Loucy (cell line): Measurements from ENCODE around the gene PITPNB.

Source experiments
- H2AFZ ChIP-seq: fragments of 200-600 bp; sonication (generic); 2 replicates; pipeline ENCODE4 v1.6.0; 2016; ENCODE audit warnings: antibody characterized with exemption, mild to moderate bottlenecking, low read length, moderate library complexity
- H3F3A ChIP-seq: fragments of 200-600 bp; 2 replicates; pipeline ENCODE4 v1.6.0; 2016; ENCODE audit warnings: antibody characterized with exemption, low read depth, mild to moderate bottlenecking
- H3K27me3 ChIP-seq: fragments of 200-600 bp; sonication (generic); 2 replicates; pipeline ENCODE4 v1.6.1; 2014; ENCODE audit warnings: low read length, mild to moderate bottlenecking; ENCODE audit not compliant: insufficient read depth, poor library complexity, severe bottlenecking
- H3K36me3 ChIP-seq: fragments of 200-600 bp; sonication (generic); 2 replicates; pipeline ENCODE4 v1.6.1; 2016; ENCODE audit warnings: low read length; ENCODE audit not compliant: insufficient read depth
- H3K4me1 ChIP-seq: fragments of 200-600 bp; sonication (generic); 2 replicates; pipeline ENCODE4 v1.5.1; 2014; ENCODE audit warnings: low read length, mild to moderate bottlenecking; ENCODE audit not compliant: insufficient read depth, poor library complexity, severe bottlenecking
- H3K4me2 ChIP-seq: fragments of 200-600 bp; sonication (generic); 2 replicates; pipeline ENCODE4 v1.6.0; 2014; ENCODE audit warnings: antibody characterized with exemption, low read length, low read depth, mild to moderate bottlenecking; ENCODE audit not compliant: poor library complexity, severe bottlenecking
- H3K4me3 ChIP-seq: fragments of 200-600 bp; sonication (generic); 2 replicates; pipeline ENCODE4 v1.5.1; 2014; ENCODE audit warnings: low read length, mild to moderate bottlenecking, mixed read lengths; ENCODE audit not compliant: poor library complexity, severe bottlenecking
- H3K79me2 ChIP-seq: fragments of 200-600 bp; sonication (generic); 2 replicates; pipeline ENCODE4 v1.6.1; 2014; ENCODE audit warnings: low read length; ENCODE audit not compliant: insufficient read depth
- H3K9ac ChIP-seq: fragments of 200-600 bp; sonication (generic); 2 replicates; pipeline ENCODE4 v1.6.0; 2014; ENCODE audit warnings: mild to moderate bottlenecking, low read depth, low read length, moderate library complexity; ENCODE audit not compliant: poor library complexity, severe bottlenecking
- H3K9me2 ChIP-seq: fragments of 200-600 bp; sonication (generic); replicated peaks from 2 replicates; pipeline ENCODE4 v1.6.1; 2016; ENCODE audit warnings: low read depth, low read length, mixed read lengths
- H3K9me3 ChIP-seq: fragments of 200-600 bp; sonication (generic); 2 replicates; pipeline ENCODE4 v1.6.1; 2014; ENCODE audit warnings: mild to moderate bottlenecking, antibody characterized with exemption, low read length, low read depth; ENCODE audit not compliant: insufficient read depth
- H4K20me1 ChIP-seq: fragments of 200-600 bp; sonication (generic); 2 replicates; pipeline ENCODE4 v1.6.0; 2014; ENCODE audit warnings: antibody characterized with exemption, low read length, mild to moderate bottlenecking; ENCODE audit not compliant: insufficient read depth, poor library complexity, severe bottlenecking
- EZH2phosphoT487 ChIP-seq: fragments of 200-600 bp; IDR thresholded peaks from 2 replicates; pipeline ENCODE4 v1.6.1; 2018; ENCODE audit warnings: antibody characterized with exemption, mild to moderate bottlenecking, moderate library complexity, borderline replicate concordance
- TF ChIP-seq, protein P1 (sequence below): fragments of 200-600 bp; sonication (generic); conservative IDR thresholded peaks from 2 replicates; pipeline ENCODE4 v1.5.1; 2014; ENCODE audit warnings: mild to moderate bottlenecking, antibody characterized with exemption, low read length

PITPNB gene

GRCh38 chr22:27842201-27842600 lies 76.9 kb downstream of the PITPNB start:
- Histone ChIP-seq H4K20me1 (no peaks in the 10 kb centered on the region), H3K4me1 (no peaks in the 10 kb centered on the region), H3K4me2 (no peak overlapping the region), H3K9me3 (0 out of 2 replicates have a peak, but pooled peaks cover 4% of the 10 kb centered on the region), H3K79me2 (no peaks in the 10 kb centered on the region), H3K27me3 (no peaks in the 10 kb centered on the region), H3K9me2 (no peaks in the 10 kb centered on the region), H2AFZ (no peak overlapping the region), H3K4me3 (no peak overlapping the region), H3K36me3 (no peaks in the 10 kb centered on the region; the same call in 1 of the 2 replicates), H3F3A (no peaks in the 10 kb centered on the region), H3K9ac (no peak overlapping the region)
- TF ChIP-seq, protein P1, sequence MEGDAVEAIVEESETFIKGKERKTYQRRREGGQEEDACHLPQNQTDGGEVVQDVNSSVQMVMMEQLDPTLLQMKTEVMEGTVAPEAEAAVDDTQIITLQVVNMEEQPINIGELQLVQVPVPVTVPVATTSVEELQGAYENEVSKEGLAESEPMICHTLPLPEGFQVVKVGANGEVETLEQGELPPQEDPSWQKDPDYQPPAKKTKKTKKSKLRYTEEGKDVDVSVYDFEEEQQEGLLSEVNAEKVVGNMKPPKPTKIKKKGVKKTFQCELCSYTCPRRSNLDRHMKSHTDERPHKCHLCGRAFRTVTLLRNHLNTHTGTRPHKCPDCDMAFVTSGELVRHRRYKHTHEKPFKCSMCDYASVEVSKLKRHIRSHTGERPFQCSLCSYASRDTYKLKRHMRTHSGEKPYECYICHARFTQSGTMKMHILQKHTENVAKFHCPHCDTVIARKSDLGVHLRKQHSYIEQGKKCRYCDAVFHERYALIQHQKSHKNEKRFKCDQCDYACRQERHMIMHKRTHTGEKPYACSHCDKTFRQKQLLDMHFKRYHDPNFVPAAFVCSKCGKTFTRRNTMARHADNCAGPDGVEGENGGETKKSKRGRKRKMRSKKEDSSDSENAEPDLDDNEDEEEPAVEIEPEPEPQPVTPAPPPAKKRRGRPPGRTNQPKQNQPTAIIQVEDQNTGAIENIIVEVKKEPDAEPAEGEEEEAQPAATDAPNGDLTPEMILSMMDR = no peak
- no peak for TF ChIP-seq EZH2phosphoT487

DNA sequence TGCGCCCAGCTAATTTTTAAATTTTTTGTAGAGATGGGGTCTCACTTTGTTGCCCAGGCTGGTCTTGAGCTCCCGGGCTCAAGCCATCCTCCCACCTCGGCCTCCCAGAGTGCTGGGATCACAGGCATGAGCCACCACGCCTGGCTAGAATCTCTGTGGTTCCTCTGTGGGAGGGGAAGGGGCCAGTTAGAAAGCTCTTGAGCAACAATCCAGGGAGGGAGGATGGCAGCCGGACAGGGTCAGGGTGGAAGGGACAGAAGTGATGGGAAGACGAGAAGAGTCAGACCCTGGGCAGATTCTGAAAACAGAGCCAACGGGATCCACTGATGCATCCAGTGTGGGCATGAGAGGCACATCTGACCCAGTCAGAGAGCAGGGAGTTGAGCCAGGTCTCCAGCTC lies 78.6 kb downstream of the PITPNB start:
- Histone ChIP-seq H2AFZ (no peak overlapping the region), H3K9ac (no peak overlapping the region), H3F3A (no peaks in the 10 kb centered on the region), H3K9me2 (no peaks in the 10 kb centered on the region), H4K20me1 (no peaks in the 10 kb centered on the region), H3K4me1 (no peaks in the 10 kb centered on the region), H3K4me2 (no peak overlapping the region), H3K79me2 (no peaks in the 10 kb centered on the region), H3K36me3 (no peaks in the 10 kb centered on the region), H3K4me3 (no peak overlapping the region), H3K27me3 (no peaks in the 10 kb centered on the region), H3K9me3 (0 out of 2 replicates have a peak, but pooled peaks cover 4% of the 10 kb centered on the region)
- TF ChIP-seq, protein P1 = no peak
- no peak for TF ChIP-seq EZH2phosphoT487

DNA sequence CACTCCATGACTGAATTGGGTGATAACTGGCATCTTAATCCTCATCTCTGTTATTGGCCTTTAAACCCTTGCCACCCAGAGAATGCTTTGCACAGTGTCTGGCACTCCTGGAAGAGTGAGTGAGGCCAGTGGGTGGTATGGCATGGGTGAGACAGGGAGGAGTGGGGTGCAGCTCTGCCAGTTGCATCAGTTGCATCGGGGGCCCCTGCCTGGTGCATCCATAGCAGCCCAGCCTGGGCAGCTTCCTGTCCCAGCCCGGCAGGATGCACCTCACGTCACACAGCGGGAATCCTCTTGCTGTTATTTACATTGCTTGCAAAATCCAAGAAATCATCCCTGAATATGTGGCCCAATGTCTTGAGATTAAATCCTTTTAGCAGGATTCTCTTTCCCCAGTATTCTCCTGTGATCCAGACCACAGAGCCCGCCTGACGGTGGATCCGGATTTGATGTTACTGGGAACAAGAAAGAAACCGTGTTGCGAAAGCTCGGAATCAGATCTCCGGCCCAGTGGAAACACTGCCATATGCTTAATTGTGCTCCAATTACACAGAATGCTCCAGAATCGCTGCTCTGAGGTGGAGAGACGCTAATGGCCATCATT lies 79.9 kb downstream of the PITPNB start:
- Histone ChIP-seq H3K9me2 (no peaks in the 10 kb centered on the region), H3K4me1 (no peaks in the 10 kb centered on the region), H3F3A (no peaks in the 10 kb centered on the region), H2AFZ (no peak overlapping the region), H4K20me1 (no peaks in the 10 kb centered on the region), H3K9ac (no peak overlapping the region), H3K36me3 (no peaks in the 10 kb centered on the region), H3K4me3 (no peak overlapping the region), H3K79me2 (no peaks in the 10 kb centered on the region), H3K4me2 (no peak overlapping the region), H3K9me3 (0 out of 2 replicates have a peak, but pooled peaks cover 4% of the 10 kb centered on the region), H3K27me3 (no peaks in the 10 kb centered on the region)
- no peak for TF ChIP-seq EZH2phosphoT487
- TF ChIP-seq, protein P1 = no peak
